GM12892 (cell line): Measurements from ENCODE around the gene ZKSCAN1.
A peak's percentile ranks its signal among the peaks of the same experiment; 100 is the strongest.
"Not testable (repeated sequence)": the region's sequence is repeated elsewhere in the genome, so short reads cannot be mapped to it uniquely, and the experiment has no call there.

Experiments
- DNase-seq: peaks from one replicate; pipeline ENCODE4 v3.0.0; 2011; ENCODE audit not compliant: insufficient read length
- FAIRE-seq: peaks from 2 replicates; lab custom pipeline; 2011; peaks lifted over from hg19 to GRCh38; lab: Jason Lieb, UNC
- POLR2A ChIP-seq: IDR thresholded peaks from 2 replicates; pipeline ENCODE4 v1.6.1; 2011; ENCODE audit warnings: low read depth, low read length, control low read depth
- POLR2AphosphoS5 ChIP-seq: IDR thresholded peaks from 2 replicates; pipeline ENCODE4 v1.6.1; 2011; ENCODE audit warnings: low read depth, low read length, control low read depth
- TAF1 ChIP-seq: IDR thresholded peaks from 2 replicates; pipeline ENCODE4 v1.6.1; 2011; ENCODE audit warnings: low read depth, mild to moderate bottlenecking, control low read depth, low read length, borderline replicate concordance

ZKSCAN1 gene

GRCh38 chr7:100010901-100011300 lies 4.5 kb upstream of the ZKSCAN1 start:
- no peak for FAIRE-seq
- TF ChIP-seq POLR2AphosphoS5 (no peak), POLR2A (no peak), TAF1 (no peak)
- no peak for DNase-seq

GRCh38 chr7:100011516-100011915 lies 3.9 kb upstream of the ZKSCAN1 start:
- FAIRE-seq, result no peak
- DNase-seq, result no peak
- TF ChIP-seq TAF1, result no peak
- TF ChIP-seq POLR2AphosphoS5, result no peak
- TF ChIP-seq POLR2A, result no peak

- FAIRE-seq, result not testable (repeated sequence)
These were observed 2.7 kb upstream of the ZKSCAN1 start for GRCh38 chr7:100012385-100013327.

GRCh38 chr7:100013328-100013676 lies 2.1 kb upstream of the ZKSCAN1 start:
- no peak for DNase-seq
- FAIRE-seq, result no peak
- no peak for TF ChIP-seq POLR2A
- TF ChIP-seq TAF1, result no peak
- TF ChIP-seq POLR2AphosphoS5, result no peak

More at GRCh38 chr7:100012385-100013327, 2.7 kb upstream of the ZKSCAN1 start:
- not testable (repeated sequence) for DNase-seq

GRCh38 chr7:100016215-100016901 lies 962 bp downstream of the ZKSCAN1 start:
- FAIRE-seq (no peak), DNase-seq (no peak)
- TF ChIP-seq TAF1 (no peak), POLR2AphosphoS5 (no peak), POLR2A (0 out of 2 replicates have a peak, but pooled peaks have one; percentile 7)

- FAIRE-seq (no peak), DNase-seq (no peak)
- no peak for TF ChIP-seq TAF1
- no peak for TF ChIP-seq POLR2A
- TF ChIP-seq POLR2AphosphoS5, result no peak
These were observed 1.9 kb downstream of the ZKSCAN1 start for GRCh38 chr7:100017300-100017699.

GRCh38 chr7:100017875-100018274 lies 2.5 kb downstream of the ZKSCAN1 start:
- no peak for TF ChIP-seq POLR2A
- TF ChIP-seq TAF1, result no peak
- no peak for TF ChIP-seq POLR2AphosphoS5
- DNase-seq (no peak), FAIRE-seq (no peak)

GRCh38 chr7:100019908-100020307 lies 4.5 kb downstream of the ZKSCAN1 start:
- no peak for TF ChIP-seq POLR2A
- TF ChIP-seq TAF1, result no peak
- no peak for TF ChIP-seq POLR2AphosphoS5
- FAIRE-seq (no peak), DNase-seq (no peak)

GRCh38 chr7:100021297-100021696 lies 5.9 kb downstream of the ZKSCAN1 start:
- TF ChIP-seq POLR2AphosphoS5, result no peak
- no peak for TF ChIP-seq TAF1
- TF ChIP-seq POLR2A, result no peak
- no peak for FAIRE-seq
- no peak for DNase-seq

GRCh38 chr7:100022621-100023020 lies 7.2 kb downstream of the ZKSCAN1 start:
- FAIRE-seq (no peak), DNase-seq (no peak)
- TF ChIP-seq POLR2AphosphoS5, result no peak
- TF ChIP-seq POLR2A, result 0 out of 2 replicates have a peak, but pooled peaks have one; percentile 26

GRCh38 chr7:100023526-100023925 lies 8.1 kb downstream of the ZKSCAN1 start:
- no peak for TF ChIP-seq POLR2AphosphoS5
- no peak for TF ChIP-seq TAF1
- no peak for TF ChIP-seq POLR2A
- no peak for FAIRE-seq
- DNase-seq, result no peak

GRCh38 chr7:100024020-100024619 lies 8.7 kb downstream of the ZKSCAN1 start:
- TF ChIP-seq POLR2A (no peak), TAF1 (no peak), POLR2AphosphoS5 (no peak)
- FAIRE-seq (no peak), DNase-seq (no peak)
